A549 (cell line): ENCODE measurements around the gene ANKRD40CL.

Experiments
- CTCF ChIP-seq: fragments of >200 bp; sonication (Bioruptor Twin); formaldehyde crosslinking; IDR thresholded peaks from 3 replicates; pipeline ENCODE4 v1.5.1; 2016
- EP300 ChIP-seq, 2 experiments: fragments of >200 bp; sonication (Bioruptor Twin); formaldehyde crosslinking; IDR thresholded peaks; 2 replicates in 1 of 2; 3 replicates in 1 of 2; pipeline ENCODE4 v1.6.1; 2016 to 2017
- MAFK ChIP-seq: fragments of 450-650 bp; IDR thresholded peaks from 2 replicates; pipeline ENCODE4 v1.6.1; 2014; ENCODE audit not compliant: partially characterized antibody
- POLR2A ChIP-seq: IDR thresholded peaks from 2 replicates; pipeline ENCODE4 v1.6.1; 2012; ENCODE audit warnings: mild to moderate bottlenecking, low read length
- POLR2AphosphoS2 ChIP-seq: conservative IDR thresholded peaks from 2 replicates; pipeline ENCODE4 v1.6.1; 2012; ENCODE audit warnings: low read length, improper control_type of control experiment, inconsistent platforms
- SMC3 ChIP-seq: fragments of >200 bp; sonication (Bioruptor Twin); formaldehyde crosslinking; IDR thresholded peaks from 3 replicates; pipeline ENCODE4 v1.6.1; 2018; ENCODE audit warnings: inconsistent platforms

- TF ChIP-seq CTCF (no peak), POLR2A (no peak), MAFK (no peak), POLR2AphosphoS2 (no peak), SMC3 (no peak), EP300 (IDR thresholded peaks at IDR 0.05) (no peak)
Observed at GRCh38 chr17:50785126-50785525, 17.8 kb upstream of the ANKRD40CL start.
